H1 (cell line): Measurements from ENCODE around the gene SEPTIN1. TPM values are rescaled to one million over a fixed set of nuclear protein-coding genes. Genes with fewer than 3 reads are reported as not detected.

Experiments used
- CTCF ChIA-PET: fragments of 300-600 bp; sonication (Branson Sonifier 250); formaldehyde crosslinking; loops from one replicate; lab custom pipeline; 2021; ENCODE audit not compliant: partially characterized antibody; lab: Charles Lee
- POLR2A ChIA-PET: fragments of 300-600 bp; sonication (Branson Sonifier 250); formaldehyde crosslinking; loops from one replicate; lab custom pipeline; 2021; ENCODE audit warnings: inconsistent platforms; ENCODE audit not compliant: partially characterized antibody; lab: Charles Lee
- DNase-seq, 2 experiments: peaks; one replicate each; pipeline versions ENCODE4 v3.0.0 to v3.0.0-alpha.2; 2010 to 2022; ENCODE audit warnings: low spot score in 2 of 2, low read depth in 1 of 2, mixed read lengths in 1 of 2
- FAIRE-seq: peaks from 2 replicates; lab custom pipeline; 2011; peaks lifted over from hg19 to GRCh38; lab: Jason Lieb, UNC
- H2AFZ ChIP-seq: 2 replicates; pipeline ENCODE4 v1.8.1; 2012; ENCODE audit warnings: low read length, inconsistent platforms
- H2AK5ac ChIP-seq: 2 replicates; pipeline ENCODE4 v1.6.1; 2013; ENCODE audit warnings: low read depth, low read length
- H2BK120ac ChIP-seq: replicated peaks from 2 replicates; pipeline ENCODE3; 2013; ENCODE audit warnings: low read depth, low read length, inconsistent platforms
- H2BK12ac ChIP-seq: 2 replicates; pipeline ENCODE4 v1.6.1; 2013; ENCODE audit warnings: low read depth, low read length
- H2BK15ac ChIP-seq: 2 replicates; pipeline ENCODE4 v1.6.1; 2013; ENCODE audit warnings: low read length
- H2BK20ac ChIP-seq: 2 replicates; pipeline ENCODE4 v1.6.1; 2013; ENCODE audit warnings: low read length
- H2BK5ac ChIP-seq: 2 replicates; pipeline ENCODE4 v1.6.1; 2013; ENCODE audit warnings: low read depth, low read length
- H3K14ac ChIP-seq: 2 replicates; pipeline ENCODE4 v1.6.1; 2013; ENCODE audit warnings: inconsistent platforms; ENCODE audit not compliant: insufficient read length
- H3K18ac ChIP-seq: 2 replicates; pipeline ENCODE4 v1.6.1; 2013; ENCODE audit warnings: low read length; ENCODE audit errors: extremely low read depth
- H3K23ac ChIP-seq: 2 replicates; pipeline ENCODE4 v1.6.1; 2013; ENCODE audit warnings: inconsistent platforms; ENCODE audit not compliant: insufficient read length
- H3K23me2 ChIP-seq: 2 replicates; pipeline ENCODE4 v1.6.1; 2013; ENCODE audit warnings: low read depth, low read length
- H3K27ac ChIP-seq: 2 replicates; pipeline ENCODE4 v1.6.1; 2011; ENCODE audit warnings: low read depth, low read length, inconsistent platforms
- H3K27me3 ChIP-seq, 4 experiments: replicated peaks in 1 of 4; 1 replicate in 1 of 4; 2 replicates in 3 of 4; pipeline versions ENCODE4 v1.6.1 to v1.8.1; 2011 to 2013; ENCODE audit warnings: low read length in 3 of 4, mild to moderate bottlenecking in 3 of 4, inconsistent platforms in 2 of 4, mixed read lengths in 2 of 4, moderate library complexity in 1 of 4; ENCODE audit not compliant: control insufficient read depth in 3 of 4, insufficient read depth in 3 of 4; ENCODE audit errors: extremely low read depth in 1 of 4
- H3K36me3 ChIP-seq, 4 experiments: 2 replicates each; pipeline versions ENCODE4 v1.6.1 to v1.8.1; 2011 to 2013; ENCODE audit warnings: mild to moderate bottlenecking in 4 of 4, low read length in 3 of 4, moderate library complexity in 2 of 4, control low read depth in 1 of 4, inconsistent platforms in 1 of 4; ENCODE audit not compliant: insufficient read depth in 4 of 4, control insufficient read depth in 2 of 4
- H3K4ac ChIP-seq: replicated peaks from 2 replicates; pipeline ENCODE3; 2013; ENCODE audit warnings: low read length, low read depth, mixed read lengths, inconsistent platforms; ENCODE audit not compliant: insufficient read length
- H3K4me1 ChIP-seq, 4 experiments: replicated peaks in 1 of 4; 1 replicate in 1 of 4; 2 replicates in 3 of 4; pipeline versions ENCODE4 v1.6.1 to v1.8.1; 2011 to 2013; ENCODE audit warnings: low read length in 3 of 4, inconsistent platforms in 2 of 4, mixed read lengths in 1 of 4; ENCODE audit not compliant: insufficient read depth in 4 of 4, control insufficient read depth in 3 of 4
- H3K4me2 ChIP-seq, 2 experiments: 2 replicates each; pipeline versions ENCODE4 v1.6.1 to v1.8.1; 2011 to 2013; ENCODE audit warnings: low read depth in 2 of 2, low read length in 2 of 2, control low read depth in 1 of 2, inconsistent platforms in 1 of 2, mild to moderate bottlenecking in 1 of 2; ENCODE audit not compliant: insufficient read depth in 1 of 2
- H3K4me3 ChIP-seq, 4 experiments: fragments of 200-600, 300-600 bp in 1 of 4; sonication (generic), shearing (Covaris generic), sonication (Bioruptor Twin) in 1 of 4; 2 replicates each; pipeline versions ENCODE4 v1.5.1 to v1.8.1; 2011 to 2016; ENCODE audit warnings: low read length in 4 of 4, low read depth in 3 of 4, control low read depth in 2 of 4, inconsistent platforms in 2 of 4, mild to moderate bottlenecking in 2 of 4, mixed read lengths in 1 of 4, moderate library complexity in 1 of 4; ENCODE audit not compliant: insufficient read depth in 2 of 4; ENCODE audit errors: extremely low read depth in 1 of 4
- H3K56ac ChIP-seq: replicated peaks from 2 replicates; pipeline ENCODE3; 2013; ENCODE audit warnings: low read depth, mild to moderate bottlenecking, mixed read lengths, low read length, inconsistent platforms; ENCODE audit not compliant: insufficient read length
- H3K79me1 ChIP-seq: 2 replicates; pipeline ENCODE4 v1.6.1; 2013; ENCODE audit warnings: low read depth, low read length, control low read depth
- H3K79me2 ChIP-seq, 2 experiments: 2 replicates each; pipeline versions ENCODE4 v1.6.1 to v1.8.1; 2012 to 2013; ENCODE audit warnings: low read length in 2 of 2, mild to moderate bottlenecking in 2 of 2, inconsistent platforms in 1 of 2; ENCODE audit not compliant: insufficient read depth in 2 of 2, control insufficient read depth in 1 of 2
- H3K9ac ChIP-seq, 4 experiments: replicated peaks in 1 of 4; 1 replicate in 1 of 4; 2 replicates in 3 of 4; pipeline versions ENCODE4 v1.6.1 to v1.8.1; 2011 to 2013; ENCODE audit warnings: low read depth in 3 of 4, low read length in 3 of 4, control low read depth in 2 of 4, mild to moderate bottlenecking in 2 of 4, moderate library complexity in 2 of 4, inconsistent platforms in 1 of 4; ENCODE audit errors: extremely low read depth in 1 of 4
- H3K9me3 ChIP-seq, 2 experiments: 2 replicates each; pipeline versions ENCODE4 v1.6.1 to v1.8.1; 2012 to 2013; ENCODE audit warnings: mild to moderate bottlenecking in 2 of 2, moderate library complexity in 2 of 2, control low read depth in 1 of 2, inconsistent platforms in 1 of 2, low read depth in 1 of 2, low read length in 1 of 2, mixed read lengths in 1 of 2; ENCODE audit not compliant: insufficient read depth in 2 of 2
- H4K20me1 ChIP-seq, 2 experiments: replicated peaks in 1 of 2; 2 replicates each; pipeline versions ENCODE3 to v1.8.1; 2011 to 2013; ENCODE audit warnings: inconsistent platforms in 2 of 2, low read length in 2 of 2, mild to moderate bottlenecking in 1 of 2; ENCODE audit not compliant: insufficient read depth in 2 of 2, control insufficient read depth in 1 of 2
- H4K5ac ChIP-seq: 2 replicates; pipeline ENCODE4 v1.6.1; 2013; ENCODE audit warnings: low read length, low read depth, mixed read lengths, inconsistent platforms; ENCODE audit not compliant: insufficient read length
- H4K8ac ChIP-seq: 2 replicates; pipeline ENCODE4 v1.8.0; 2013; ENCODE audit warnings: mild to moderate bottlenecking, moderate library complexity, low read length, inconsistent platforms; ENCODE audit not compliant: insufficient read depth; ENCODE audit errors: extremely low read depth
- H4K91ac ChIP-seq: replicated peaks from 2 replicates; pipeline ENCODE3; 2013; ENCODE audit warnings: low read length, mixed read lengths, inconsistent platforms; ENCODE audit not compliant: insufficient read length
- BCL11A ChIP-seq, 2 experiments: IDR thresholded peaks; one replicate each; pipeline ENCODE4 v1.6.1; 2011; ENCODE audit warnings: low read depth in 2 of 2, low read length in 2 of 2, mild to moderate bottlenecking in 2 of 2
- CBX5 ChIP-seq: fragments of 300-800, 300-1000 bp; sonication (generic); IDR thresholded peaks from 2 replicates; pipeline ENCODE4 v1.7.1; 2016; ENCODE audit warnings: antibody characterized with exemption, low read length, low read depth
- CEBPB ChIP-seq: IDR thresholded peaks from 2 replicates; pipeline ENCODE4 v1.6.1; 2012; ENCODE audit warnings: low read depth, low read length
- E2F6 ChIP-seq: IDR thresholded peaks from 2 replicates; pipeline ENCODE4 v1.6.1; 2012; ENCODE audit warnings: inconsistent platforms
- PHF8 ChIP-seq: fragments of 200-600 bp; sonication (generic); conservative IDR thresholded peaks from 2 replicates; pipeline ENCODE4 v1.7.1; 2012; ENCODE audit warnings: low read depth, mild to moderate bottlenecking, inconsistent platforms, low read length, moderate library complexity
- POLR2AphosphoS5 ChIP-seq: IDR thresholded peaks from 2 replicates; pipeline ENCODE4 v1.6.1; 2011; ENCODE audit warnings: low read depth, low read length
- RAD21 ChIP-seq, 2 experiments: IDR thresholded peaks in 1 of 2; conservative IDR thresholded peaks in 1 of 2; 2 replicates each; pipeline ENCODE4 v1.6.1; 2011; ENCODE audit warnings: low read depth in 2 of 2, low read length in 2 of 2, improper control_type of control experiment in 1 of 2, inconsistent platforms in 1 of 2, mild to moderate bottlenecking in 1 of 2, moderate library complexity in 1 of 2
- SP2 ChIP-seq: IDR thresholded peaks from 2 replicates; pipeline ENCODE4 v1.6.1; 2012; ENCODE audit warnings: mild to moderate bottlenecking, low read length, inconsistent platforms
- SUZ12 ChIP-seq: fragments of 200-600 bp; sonication (generic); IDR thresholded peaks from 2 replicates; pipeline ENCODE4 v1.6.1; 2012; ENCODE audit warnings: mild to moderate bottlenecking, inconsistent platforms, low read length, moderate library complexity, mixed read lengths
- TBP ChIP-seq: IDR thresholded peaks from 2 replicates; pipeline ENCODE4 v1.6.1; 2011; ENCODE audit warnings: low read depth, low read length, improper control_type of control experiment
- TCF12 ChIP-seq: IDR thresholded peaks from 2 replicates; pipeline ENCODE4 v1.6.1; 2011; ENCODE audit warnings: low read depth, mild to moderate bottlenecking, low read length
- ZNF274 ChIP-seq: IDR thresholded peaks from 2 replicates; pipeline ENCODE4 v1.7.0; 2012; ENCODE audit warnings: low read length, borderline replicate concordance; ENCODE audit errors: extremely low read depth
- WGBS, 2 experiments: shearing (Covaris generic) in 1 of 2; methylation state at CpG; one replicate each; pipeline versions ENCODE4 v1.1.6 to v1.1.7; 2013 to 2015; ENCODE audit warnings: low lambda C conversion rate in 2 of 2, mixed read lengths in 2 of 2, inconsistent platforms in 1 of 2, low coverage in 1 of 2, missing lambda C conversion rate in 1 of 2; ENCODE audit not compliant: insufficient replicate concordance in 2 of 2, insufficient coverage in 1 of 2, insufficient read length in 1 of 2; ENCODE audit errors: extremely low coverage in 1 of 2, missing lambda C conversion rate in 1 of 2; 5-methylcytosine and 5-hydroxymethylcytosine counted together
- polyA plus RNA-seq, 7 experiments: library from polyadenylated mRNA; depleted of rRNA in 3 of 7; stranded (reverse) in 5 of 7; unstranded in 2 of 7; fragments of >200 nt in 5 of 7; fragments of 200-250 nt in 2 of 7; gene quantifications; 1 replicate in 5 of 7; 2 replicates in 1 of 7; 4 replicates in 1 of 7; pipeline versions ENCODE4 v1.2.1 to v1.2.3, GENCODE V29; 2011 to 2013; ENCODE audit warnings: missing spikeins in 2 of 7, mixed read lengths in 2 of 7
- total RNA-seq: library from RNA; stranded (reverse); fragmentation: NEBNext Ultra II Directional; extraction: Animal tissue kit (Norgen Biotek cat#: 25700); gene quantifications from 2 replicates; pipeline ENCODE4 v1.2.1, GENCODE V29; 2021
- TF ChIP-seq, protein P1 (sequence below): IDR thresholded peaks from 2 replicates; pipeline ENCODE4 v1.6.1; 2011; ENCODE audit warnings: low read depth, mild to moderate bottlenecking, low read length; ENCODE audit not compliant: insufficient read depth

Gene SEPTIN1
- total and polyA plus RNA-seq, 2 of the 8 experiments (the other 6 are each of a cell fraction or from before 2014, with no cell fraction given) = 0.24 to 1.4 TPM

DNA sequence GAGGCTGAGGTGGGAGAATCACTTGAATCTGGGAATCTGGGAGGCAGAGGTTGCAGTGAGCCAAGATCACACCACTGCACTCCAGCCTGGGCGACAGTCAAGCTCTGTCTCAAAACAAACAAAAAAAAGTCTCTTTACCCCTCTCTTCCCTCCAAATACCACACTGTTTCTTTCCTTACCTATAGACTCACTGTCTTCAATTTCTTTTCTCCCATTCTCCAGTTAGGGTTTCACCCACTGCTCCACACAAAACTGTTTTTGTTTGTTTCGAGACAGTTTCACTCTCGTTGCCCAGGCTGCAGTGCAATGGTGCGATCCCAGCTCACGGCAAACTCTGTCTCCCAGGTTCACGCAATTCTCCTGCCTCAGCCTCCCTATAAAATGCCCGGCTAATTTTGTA lies 21.2 kb downstream of the SEPTIN1 start:
- H4K91ac ChIP-seq = no peak overlapping the region
- H3K23ac ChIP-seq = no peak overlapping the region
- peaks cover 4 to 15% of the 10 kb centered on the region in 2 experiments for H4K20me1 ChIP-seq
- POLR2A ChIA-PET = interaction anchor here (7.9 kb wide), 1 partner anchor 8 kb away, joined by 79 read pairs; the partner anchor contains the start of gene TBC1D10B
- no peak overlapping the region for H3K18ac ChIP-seq
- no peak overlapping the region for H2BK5ac ChIP-seq
- CTCF ChIA-PET = interaction anchor here (1.7 kb wide), 2 partner anchors 10 to 38 kb away, joined by 3 to 4 read pairs; no protein-coding TSS in a partner anchor
- H3K27ac ChIP-seq = no peak overlapping the region
- no peak for FAIRE-seq
- no peaks in the 10 kb centered on the region for H3K27me3 ChIP-seq
- H4K8ac ChIP-seq = no peak overlapping the region
- H3K36me3 ChIP-seq = peaks cover 0 to 4% (median 3%) of the 10 kb centered on the region in 4 experiments; a peak in 3 of 8 replicates
- no peak overlapping the region for H2BK12ac ChIP-seq
- no peak overlapping the region for H3K4ac ChIP-seq
- H3K4me1 ChIP-seq = peaks cover 0 to 1% (median under 1%) of the 10 kb centered on the region in 4 experiments; a peak in 5 of 7 replicates
- no peak overlapping the region for H3K4me2 ChIP-seq
- H2BK15ac ChIP-seq = no peak overlapping the region
- no peak overlapping the region for H3K56ac ChIP-seq
- no peak overlapping the region for H3K9ac ChIP-seq
- DNase-seq = no peak
- no peak overlapping the region for H2AK5ac ChIP-seq
- WGBS, 2 experiments = 92% methylated on average over 7 of the region's 7 CpGs; no CpG with 5 or more reads in 1 of the 2 experiments
- H3K23me2 ChIP-seq = no peaks in the 10 kb centered on the region
- H3K79me1 ChIP-seq = peaks cover 2% of the 10 kb centered on the region; the same call in 1 of the 2 replicates
- H3K14ac ChIP-seq = no peak overlapping the region
- no peak overlapping the region for H4K5ac ChIP-seq
- no peak overlapping the region for H2BK20ac ChIP-seq
- H3K9me3 ChIP-seq = no peaks in the 10 kb centered on the region
- no peak overlapping the region for H3K4me3 ChIP-seq
- H3K79me2 ChIP-seq = no peaks in the 10 kb centered on the region; a peak in 1 of 4 replicates
- H2BK120ac ChIP-seq = no peak overlapping the region
- H2AFZ ChIP-seq = no peak overlapping the region
- TF ChIP-seq POLR2AphosphoS5 = no peak
- TF ChIP-seq TCF12 = no peak
- TF ChIP-seq, protein P1, sequence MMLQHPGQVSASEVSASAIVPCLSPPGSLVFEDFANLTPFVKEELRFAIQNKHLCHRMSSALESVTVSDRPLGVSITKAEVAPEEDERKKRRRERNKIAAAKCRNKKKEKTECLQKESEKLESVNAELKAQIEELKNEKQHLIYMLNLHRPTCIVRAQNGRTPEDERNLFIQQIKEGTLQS = no peak
- TF ChIP-seq BCL11A (IDR thresholded peaks at IDR 0.05; ENCODE audit: low read depth in 2 of 2, low read length in 2 of 2) = no peak
- TF ChIP-seq PHF8 = no peak
- TF ChIP-seq ZNF274 = no peak
- TF ChIP-seq CBX5 = no peak
- TF ChIP-seq RAD21 (IDR thresholded peaks at IDR 0.05 in 1 of 2, conservative IDR thresholded peaks at IDR 0.05 in 1 of 2; ENCODE audit: low read depth in 2 of 2, low read length in 2 of 2) = no peak
- TF ChIP-seq SUZ12 = no peak
- TF ChIP-seq TBP = no peak
- no peak for TF ChIP-seq E2F6
- TF ChIP-seq SP2 = no peak
- no peak for TF ChIP-seq CEBPB
